SW480 (cell line): ENCODE measurements around the gene RAPH1.
"Not testable (repeated sequence)": the region's sequence is repeated elsewhere in the genome, so short reads cannot be mapped to it uniquely, and the experiment has no call there.

ENCODE experiments used
- DNase-seq: peaks from one replicate; pipeline ENCODE4 v3.0.0-alpha.2; 2016; ENCODE audit warnings: low spot score

RAPH1 gene

GRCh38 chr2:203544402-203544801 is 9.3 kb upstream of the RAPH1 start:
- DNase-seq = no peak

GRCh38 chr2:203543898-203544328 is 8.8 kb upstream of the RAPH1 start:
- no peak for DNase-seq

GRCh38 chr2:203540598-203540997 is 5.5 kb upstream of the RAPH1 start:
- DNase-seq = not testable (repeated sequence)

- DNase-seq = not testable (repeated sequence)
These were observed 3.1 kb upstream of the RAPH1 start for GRCh38 chr2:203538237-203538636.

- not testable (repeated sequence) for DNase-seq
These were observed 1.5 kb upstream of the RAPH1 start for GRCh38 chr2:203536586-203536951.

GRCh38 chr2:203535784-203536585 is 884 bp upstream of the RAPH1 start:
- no peak for DNase-seq

GRCh38 chr2:203534621-203535077 is 452 bp downstream of the RAPH1 start:
- peak; percentile 21 for DNase-seq

GRCh38 chr2:203533676-203534591 is 1.2 kb downstream of the RAPH1 start:
- peak; percentile 58 for DNase-seq

GRCh38 chr2:203532957-203533658 is 2.0 kb downstream of the RAPH1 start:
- peak; percentile 35 for DNase-seq

GRCh38 chr2:203527719-203528118 is 7.4 kb downstream of the RAPH1 start:
- DNase-seq = no peak

- not testable (repeated sequence) for DNase-seq
These were observed 21.8 kb downstream of the RAPH1 start for GRCh38 chr2:203513268-203513667.

GRCh38 chr2:203510941-203511305 is 24.2 kb downstream of the RAPH1 start:
- no peak for DNase-seq

- no peak for DNase-seq
These were observed 24.7 kb downstream of the RAPH1 start for GRCh38 chr2:203510256-203510940.

- DNase-seq = not testable (repeated sequence)
These were observed 31.6 kb downstream of the RAPH1 start for GRCh38 chr2:203503460-203503859.

GRCh38 chr2:203501873-203502272 is 33.2 kb downstream of the RAPH1 start:
- no peak for DNase-seq

- no peak for DNase-seq
These were observed 34.1 kb downstream of the RAPH1 start for GRCh38 chr2:203500951-203501350.

- DNase-seq = no peak
These were observed 34.8 kb downstream of the RAPH1 start for GRCh38 chr2:203500297-203500696.

- DNase-seq = peak; percentile 87
These were observed 36.9 kb downstream of the RAPH1 start for GRCh38 chr2:203498161-203498560.

- DNase-seq = no peak
These were observed 42.1 kb downstream of the RAPH1 start for GRCh38 chr2:203492965-203493364.

- no peak for DNase-seq
These were observed 44.7 kb downstream of the RAPH1 start for GRCh38 chr2:203490391-203490790.

- no peak for DNase-seq
These were observed 45.6 kb downstream of the RAPH1 start for GRCh38 chr2:203489531-203489930.
